Neural cell (in vitro differentiated cells): ENCODE results near the gene PTDSS2.

Experiments
- EZH2 ChIP-seq: fragments of 200-600, 300-800 bp; shearing (Covaris generic), sonication (generic); IDR thresholded peaks from 2 replicates; pipeline ENCODE4 v1.6.1; 2014; ENCODE audit warnings: antibody characterized with exemption, low read length, borderline replicate concordance, mild to moderate bottlenecking; ENCODE audit not compliant: insufficient read depth, poor library complexity, severe bottlenecking
- POLR2AphosphoS5 ChIP-seq: IDR thresholded peaks from 2 replicates; pipeline ENCODE4 v1.6.1; 2012
- REST ChIP-seq: IDR thresholded peaks from 2 replicates; pipeline ENCODE4 v1.6.1; 2012; ENCODE audit warnings: borderline replicate concordance
- TF ChIP-seq, protein P1 (sequence below): fragments of 450-650 bp; IDR thresholded peaks from 2 replicates; pipeline ENCODE4 v1.5.1; 2014; ENCODE audit warnings: antibody characterized with exemption, mild to moderate bottlenecking, moderate library complexity; ENCODE audit not compliant: poor library complexity, severe bottlenecking

DNA sequence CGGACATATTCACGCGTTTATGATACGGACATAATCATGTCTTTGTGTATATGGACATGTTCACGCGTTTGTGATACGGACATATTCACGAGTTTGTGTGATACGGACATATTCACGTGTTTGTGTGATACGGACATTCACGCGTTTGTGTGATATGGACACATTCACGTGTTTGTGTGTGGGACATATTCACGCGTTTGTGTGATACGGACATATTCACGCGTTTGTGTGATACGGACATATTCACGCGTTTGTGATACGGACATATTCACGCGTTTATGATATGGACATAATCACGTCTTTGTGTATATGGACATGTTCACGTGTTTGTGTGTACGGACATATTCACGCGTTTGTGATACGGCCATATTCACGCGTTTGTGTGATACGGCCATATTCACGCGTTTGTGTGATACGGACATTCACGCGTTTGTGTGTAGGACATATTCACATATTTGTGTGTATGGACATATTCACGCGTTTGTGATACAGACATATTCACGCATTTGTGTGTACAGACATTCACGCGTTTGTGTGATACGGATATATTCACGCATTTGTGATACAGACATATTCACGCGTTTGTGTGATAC is 24.9 kb downstream of the PTDSS2 start:
- TF ChIP-seq POLR2AphosphoS5 (no peak), REST (no peak), EZH2 (no peak)
- TF ChIP-seq, protein P1, sequence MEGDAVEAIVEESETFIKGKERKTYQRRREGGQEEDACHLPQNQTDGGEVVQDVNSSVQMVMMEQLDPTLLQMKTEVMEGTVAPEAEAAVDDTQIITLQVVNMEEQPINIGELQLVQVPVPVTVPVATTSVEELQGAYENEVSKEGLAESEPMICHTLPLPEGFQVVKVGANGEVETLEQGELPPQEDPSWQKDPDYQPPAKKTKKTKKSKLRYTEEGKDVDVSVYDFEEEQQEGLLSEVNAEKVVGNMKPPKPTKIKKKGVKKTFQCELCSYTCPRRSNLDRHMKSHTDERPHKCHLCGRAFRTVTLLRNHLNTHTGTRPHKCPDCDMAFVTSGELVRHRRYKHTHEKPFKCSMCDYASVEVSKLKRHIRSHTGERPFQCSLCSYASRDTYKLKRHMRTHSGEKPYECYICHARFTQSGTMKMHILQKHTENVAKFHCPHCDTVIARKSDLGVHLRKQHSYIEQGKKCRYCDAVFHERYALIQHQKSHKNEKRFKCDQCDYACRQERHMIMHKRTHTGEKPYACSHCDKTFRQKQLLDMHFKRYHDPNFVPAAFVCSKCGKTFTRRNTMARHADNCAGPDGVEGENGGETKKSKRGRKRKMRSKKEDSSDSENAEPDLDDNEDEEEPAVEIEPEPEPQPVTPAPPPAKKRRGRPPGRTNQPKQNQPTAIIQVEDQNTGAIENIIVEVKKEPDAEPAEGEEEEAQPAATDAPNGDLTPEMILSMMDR: no peak
